ENCODE results near the gene GPR141. TPM values are rescaled to one million over a fixed set of nuclear protein-coding genes. Genes with fewer than 3 reads are reported as not detected.

The GPR141 gene
- total RNA-seq, 1 donor from 2014 or later: 0.33 TPM

- Histone ChIP-seq H3K4me1 (no peaks in the 10 kb centered on the region), H3K4me3 (no peak overlapping the region), H3K27me3 (ENCODE audit: low read depth) (no peaks in the 10 kb centered on the region), H3K27ac (replicated peaks) (no peak overlapping the region), H3K36me3 (no peaks in the 10 kb centered on the region), H3K9me3 (replicated peaks) (peaks cover 14% of the 10 kb centered on the region)
- intact Hi-C loops (cut with micrococcal nuclease): no loop called here
- no peak for TF ChIP-seq CTCF (IDR thresholded peaks at IDR 0.05; ENCODE audit: borderline replicate concordance)
- DNase-seq: no peak
Observed at GRCh38 chr7:37782166-37782565, 98.6 kb downstream of the GPR141 start.

- intact Hi-C loops (cut with micrococcal nuclease): no loop called here
- no peaks in the 10 kb centered on the region for H3K4me1 ChIP-seq
- no peak overlapping the region for H3K4me3 ChIP-seq
- H3K36me3 ChIP-seq: no peaks in the 10 kb centered on the region
- no peaks in the 10 kb centered on the region for H3K27me3 ChIP-seq (ENCODE audit: low read depth)
- H3K9me3 ChIP-seq (replicated peaks): no peaks in the 10 kb centered on the region
- H3K27ac ChIP-seq (replicated peaks): no peak overlapping the region
- no peak for DNase-seq
- no peak for TF ChIP-seq CTCF (IDR thresholded peaks at IDR 0.05; ENCODE audit: borderline replicate concordance)
Observed at GRCh38 chr7:37784015-37784414, 100.4 kb downstream of the GPR141 start.

GRCh38 chr7:37786741-37787569 lies 103.4 kb downstream of the GPR141 start:
- TF ChIP-seq CTCF (IDR thresholded peaks at IDR 0.05; ENCODE audit: borderline replicate concordance): no peak
- DNase-seq: no peak
- H3K9me3 ChIP-seq (replicated peaks): no peaks in the 10 kb centered on the region
- H3K4me1 ChIP-seq: no peaks in the 10 kb centered on the region
- H3K36me3 ChIP-seq: no peaks in the 10 kb centered on the region
- H3K27ac ChIP-seq (replicated peaks): no peak overlapping the region
- intact Hi-C loops (cut with micrococcal nuclease): no loop called here
- no peaks in the 10 kb centered on the region for H3K27me3 ChIP-seq (ENCODE audit: low read depth)
- H3K4me3 ChIP-seq: no peak overlapping the region

Other genes with a start within 250 kb of the GPR141 start
- 10.0 TPM for gene ELMO1, start 234.9 kb upstream of the GPR141 start, total RNA-seq
- gene NME8, start 164.8 kb downstream of the GPR141 start, total RNA-seq: not detected
- gene SFRP4, start 233.1 kb downstream of the GPR141 start, total RNA-seq: 2.1 TPM
- gene EPDR1, start 236.9 kb downstream of the GPR141 start, total RNA-seq: 74.4 TPM